Stimulated activated naive CD8-positive, alpha-beta T cell treated with anti-CD3 and anti-CD28 coated beads, Interleukin-15, Interleukin-2, amounts not matched to agents 100 ng/mL and 50 ng/mL, for 24 hours (primary cell): ENCODE measurements around the gene CLEC16A.
"Not testable (repeated sequence)": the region's sequence is repeated elsewhere in the genome, so short reads cannot be mapped to it uniquely, and the experiment has no call there.

Experiments used
- H3K27ac Mint-ChIP-seq: one replicate; pipeline ENCODE4 v1.8.0; 2021; ENCODE audit warnings: mild to moderate bottlenecking, mixed read lengths
- H3K27me3 Mint-ChIP-seq: one replicate; pipeline ENCODE4 v1.8.0; 2021; ENCODE audit warnings: mixed read lengths
- H3K36me3 Mint-ChIP-seq: one replicate; pipeline ENCODE4 v1.8.0; 2021; ENCODE audit warnings: low read depth, mixed read lengths
- H3K4me1 Mint-ChIP-seq: one replicate; pipeline ENCODE4 v1.8.0; 2021; ENCODE audit warnings: low read depth, mixed read lengths
- H3K4me3 Mint-ChIP-seq: one replicate; pipeline ENCODE4 v1.8.0; 2021; ENCODE audit warnings: mild to moderate bottlenecking, mixed read lengths
- H3K9me3 Mint-ChIP-seq: one replicate; pipeline ENCODE4 v1.8.0; 2021; ENCODE audit warnings: mixed read lengths

CLEC16A gene

DNA sequence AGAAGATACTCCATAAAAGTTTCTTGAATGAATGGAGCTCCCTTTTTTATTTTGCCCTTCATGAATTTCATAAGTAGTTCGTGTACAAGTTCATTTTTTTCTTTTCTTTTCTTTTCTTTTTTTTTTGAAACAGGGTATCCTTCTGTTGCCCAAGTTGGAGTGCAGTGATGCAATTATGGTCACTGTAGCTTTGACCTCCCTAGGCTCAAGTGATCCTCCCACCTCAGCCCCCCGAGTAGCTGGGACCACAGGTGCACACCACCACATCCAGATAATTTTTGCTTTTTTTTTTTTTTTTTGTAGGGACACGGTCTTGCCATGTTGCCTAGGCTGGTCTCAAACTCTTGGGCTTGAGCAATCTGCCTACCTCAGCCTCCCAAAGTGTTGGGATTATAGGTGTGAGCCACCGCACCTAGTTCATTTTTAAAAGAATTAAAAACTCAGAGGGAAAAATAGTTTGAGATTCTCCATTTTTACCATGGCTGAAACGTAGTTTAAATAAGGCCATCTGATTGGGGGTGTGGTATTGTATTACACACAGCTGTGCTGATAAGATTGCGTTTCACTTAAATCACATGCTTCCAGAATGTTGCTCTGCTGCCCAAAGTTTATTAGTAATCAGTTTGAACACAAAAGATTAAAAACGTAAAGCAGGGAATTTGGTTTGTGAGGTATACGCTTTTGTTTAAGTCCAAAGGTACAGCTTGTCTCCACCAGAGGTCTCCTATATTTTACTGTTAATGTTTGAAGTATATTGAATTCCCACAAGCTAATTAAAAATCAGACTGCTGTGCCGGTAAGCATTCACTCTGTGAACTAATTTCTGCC, 157.5 kb downstream of the CLEC16A start:
- Mint-ChIP-seq H3K4me3 (no peak overlapping the region), H3K27me3 (no peaks in the 10 kb centered on the region), H3K4me1 (peaks cover 90% of the 10 kb centered on the region), H3K27ac (peak overlapping the region; percentile 91), H3K9me3 (no peaks in the 10 kb centered on the region), H3K36me3 (peaks cover 25% of the 10 kb centered on the region)

DNA sequence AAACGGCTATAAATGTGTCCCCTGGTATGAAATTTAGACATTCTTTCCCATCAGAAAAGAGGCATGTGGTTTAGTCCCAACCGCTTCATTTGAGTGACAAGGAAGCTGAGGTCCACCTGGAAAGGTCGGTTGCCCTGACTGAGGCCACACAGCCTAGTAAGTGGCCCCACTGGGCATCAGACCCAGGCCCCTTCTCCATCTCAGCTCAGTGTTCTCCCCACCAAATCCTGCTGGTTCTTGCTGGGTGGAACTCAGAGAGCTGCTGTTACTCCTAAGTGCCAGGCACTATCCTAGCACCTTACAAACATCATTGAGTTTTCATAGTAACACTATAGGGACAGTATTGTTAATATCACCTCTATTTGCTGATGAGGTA, 158.1 kb downstream of the CLEC16A start:
- no peak overlapping the region for H3K4me3 Mint-ChIP-seq
- peak overlapping the region; percentile 74 for H3K27ac Mint-ChIP-seq
- peaks cover 25% of the 10 kb centered on the region for H3K36me3 Mint-ChIP-seq
- H3K27me3 Mint-ChIP-seq: no peaks in the 10 kb centered on the region
- H3K4me1 Mint-ChIP-seq: peaks cover 90% of the 10 kb centered on the region
- no peaks in the 10 kb centered on the region for H3K9me3 Mint-ChIP-seq

- not testable (repeated sequence) for H3K9me3 Mint-ChIP-seq, H3K4me3 Mint-ChIP-seq, H3K27me3 Mint-ChIP-seq
- Mint-ChIP-seq H3K27ac (peak overlapping the region; percentile 78), H3K4me1 (peaks cover 90% of the 10 kb centered on the region), H3K36me3 (peaks cover 25% of the 10 kb centered on the region)
These were observed 158.9 kb downstream of the CLEC16A start for GRCh38 chr16:11103301-11103700.

DNA sequence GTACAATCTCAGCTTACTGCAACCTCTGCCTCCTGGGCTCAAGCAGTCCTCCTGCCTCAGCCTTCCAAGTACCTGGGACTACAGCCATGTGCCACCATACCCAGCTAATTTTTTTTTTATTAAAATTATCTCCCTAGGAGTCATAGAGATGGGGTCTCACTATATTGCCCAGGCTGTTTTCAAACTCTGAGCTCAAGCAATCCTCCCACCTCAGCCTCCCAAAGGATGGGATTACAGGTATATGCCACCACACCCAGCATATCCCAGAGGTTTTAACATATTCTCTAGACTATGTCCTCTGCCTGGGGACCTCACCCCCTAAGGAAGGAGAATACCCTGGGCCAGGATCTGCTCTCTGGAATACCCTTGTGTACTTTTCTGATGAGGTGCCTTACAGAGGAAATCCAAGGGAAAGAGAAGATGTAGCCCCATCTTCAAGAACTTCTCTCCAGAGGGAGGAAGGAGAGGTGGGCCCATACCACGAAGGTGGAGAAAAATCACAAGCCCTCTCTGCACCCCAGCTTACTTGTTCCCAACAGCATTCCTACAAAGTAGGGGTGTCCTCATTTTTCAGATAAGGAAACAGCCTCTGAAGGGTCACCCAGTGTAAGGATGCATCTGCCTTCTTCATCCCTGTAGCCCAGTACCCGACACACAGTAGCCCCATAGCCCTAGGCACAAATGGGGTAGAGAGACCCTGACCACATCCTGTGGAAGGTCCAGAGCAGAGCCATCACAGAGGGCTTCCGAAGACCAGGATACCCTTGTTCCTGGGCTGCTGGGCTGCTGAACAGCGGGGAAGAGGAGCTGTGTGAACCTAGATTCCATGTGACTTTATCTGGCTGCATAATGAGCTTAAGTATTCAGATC, 160.0 kb downstream of the CLEC16A start:
- Mint-ChIP-seq H3K4me1 (peaks cover 88% of the 10 kb centered on the region), H3K4me3 (peak overlapping the region; percentile 69), H3K27me3 (no peaks in the 10 kb centered on the region), H3K27ac (peak overlapping the region; percentile 95), H3K36me3 (peaks cover 27% of the 10 kb centered on the region), H3K9me3 (no peaks in the 10 kb centered on the region)

- Mint-ChIP-seq H3K36me3 (peaks cover 33% of the 10 kb centered on the region), H3K27ac (peak overlapping the region; percentile 95), H3K9me3 (no peaks in the 10 kb centered on the region), H3K27me3 (no peaks in the 10 kb centered on the region), H3K4me3 (peak overlapping the region; percentile 69), H3K4me1 (peaks cover 88% of the 10 kb centered on the region)
These were observed 160.9 kb downstream of the CLEC16A start for GRCh38 chr16:11105038-11105903.

DNA sequence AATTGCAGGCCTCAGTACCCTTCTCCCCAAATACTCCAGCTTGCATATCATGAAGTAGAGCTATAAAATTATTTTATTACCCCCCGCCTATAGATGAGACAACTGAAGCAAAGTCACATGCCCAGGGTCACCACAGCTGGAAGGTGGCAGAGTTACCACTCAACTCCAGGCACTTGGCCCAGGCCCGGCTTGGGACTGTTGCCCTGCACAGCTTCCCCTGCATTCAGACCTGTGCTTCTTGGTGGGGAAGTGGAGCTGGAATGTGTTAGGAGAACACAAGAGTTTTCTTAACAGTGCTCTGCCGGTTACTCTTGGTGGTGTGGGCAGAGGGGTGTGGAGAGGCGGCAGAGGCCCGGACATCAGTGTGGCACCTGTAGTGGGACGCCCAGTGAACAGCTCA, 162.4 kb downstream of the CLEC16A start:
- no peaks in the 10 kb centered on the region for H3K27me3 Mint-ChIP-seq
- H3K4me3 Mint-ChIP-seq: no peak overlapping the region
- H3K36me3 Mint-ChIP-seq: peaks cover 44% of the 10 kb centered on the region
- H3K27ac Mint-ChIP-seq: no peak overlapping the region
- H3K9me3 Mint-ChIP-seq: peaks cover 6% of the 10 kb centered on the region
- H3K4me1 Mint-ChIP-seq: peaks cover 86% of the 10 kb centered on the region

DNA sequence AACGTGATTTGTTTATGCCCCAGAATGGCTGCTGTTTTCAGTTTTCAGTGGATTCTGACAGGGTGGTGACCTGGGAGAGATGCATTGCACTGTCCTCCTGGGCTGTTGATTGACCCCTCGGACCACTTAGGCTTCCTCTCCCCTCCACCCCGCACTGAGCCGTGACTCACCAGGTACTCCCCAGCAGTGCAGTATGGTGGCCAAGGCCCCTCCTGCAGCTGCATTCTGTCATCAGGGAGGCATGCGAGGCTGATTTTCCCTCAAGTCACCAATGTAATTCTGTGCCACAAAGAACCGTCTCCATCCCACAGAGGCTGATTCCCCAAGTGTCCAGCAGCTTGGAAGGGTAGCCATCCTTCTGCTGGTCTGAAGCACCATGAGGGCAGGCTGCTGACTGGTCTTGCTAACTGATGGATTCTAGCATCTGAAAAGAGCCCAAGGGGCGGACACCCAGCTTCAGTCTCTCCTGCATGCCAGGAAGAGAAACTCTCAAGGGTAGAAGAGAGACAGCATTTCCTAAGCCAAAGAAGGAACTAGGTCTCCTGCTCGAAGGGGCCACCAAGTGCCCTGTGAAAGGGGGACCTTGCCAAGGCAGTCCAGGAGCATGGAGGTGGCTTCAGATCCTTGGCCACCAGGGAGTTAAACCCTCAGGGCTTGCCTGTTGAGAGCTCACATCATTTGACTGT, 163.6 kb downstream of the CLEC16A start:
- H3K27ac Mint-ChIP-seq: no peak overlapping the region
- peaks cover 9% of the 10 kb centered on the region for H3K9me3 Mint-ChIP-seq
- H3K4me3 Mint-ChIP-seq: no peak overlapping the region
- H3K27me3 Mint-ChIP-seq: no peaks in the 10 kb centered on the region
- peaks cover 44% of the 10 kb centered on the region for H3K36me3 Mint-ChIP-seq
- peaks cover 85% of the 10 kb centered on the region for H3K4me1 Mint-ChIP-seq

DNA sequence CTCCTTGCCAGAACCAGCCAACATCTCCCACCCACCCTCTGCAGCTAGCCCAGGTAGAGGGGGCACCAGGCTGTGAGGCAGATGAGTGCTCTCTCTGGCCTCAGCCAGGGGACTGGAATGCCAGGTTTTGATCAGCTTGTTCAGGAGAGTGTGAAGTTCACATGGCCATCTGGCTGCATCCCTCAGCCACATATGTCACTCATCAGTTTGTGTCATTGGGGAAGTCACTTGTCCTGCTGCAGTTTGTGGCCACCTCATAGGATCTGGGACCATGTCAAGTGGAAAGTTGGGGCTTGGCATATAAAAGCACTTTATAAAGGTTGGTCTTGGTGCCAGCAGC, 164.1 kb downstream of the CLEC16A start:
- peaks cover 9% of the 10 kb centered on the region for H3K9me3 Mint-ChIP-seq
- peaks cover 88% of the 10 kb centered on the region for H3K4me1 Mint-ChIP-seq
- H3K27ac Mint-ChIP-seq: no peak overlapping the region
- no peak overlapping the region for H3K4me3 Mint-ChIP-seq
- no peaks in the 10 kb centered on the region for H3K27me3 Mint-ChIP-seq
- peaks cover 43% of the 10 kb centered on the region for H3K36me3 Mint-ChIP-seq

GRCh38 chr16:11109566-11109965, 165.2 kb downstream of the CLEC16A start:
- no peak overlapping the region for H3K27ac Mint-ChIP-seq
- H3K4me1 Mint-ChIP-seq: peaks cover 89% of the 10 kb centered on the region
- no peaks in the 10 kb centered on the region for H3K27me3 Mint-ChIP-seq
- H3K9me3 Mint-ChIP-seq: peaks cover 9% of the 10 kb centered on the region
- no peak overlapping the region for H3K4me3 Mint-ChIP-seq
- H3K36me3 Mint-ChIP-seq: peaks cover 37% of the 10 kb centered on the region

- Mint-ChIP-seq H3K4me3 (no peak overlapping the region), H3K36me3 (peaks cover 37% of the 10 kb centered on the region), H3K27ac (peak overlapping the region; percentile 63), H3K4me1 (peaks cover 87% of the 10 kb centered on the region), H3K9me3 (peaks cover 9% of the 10 kb centered on the region), H3K27me3 (no peaks in the 10 kb centered on the region)
These were observed 166.8 kb downstream of the CLEC16A start for GRCh38 chr16:11111150-11111549.

DNA sequence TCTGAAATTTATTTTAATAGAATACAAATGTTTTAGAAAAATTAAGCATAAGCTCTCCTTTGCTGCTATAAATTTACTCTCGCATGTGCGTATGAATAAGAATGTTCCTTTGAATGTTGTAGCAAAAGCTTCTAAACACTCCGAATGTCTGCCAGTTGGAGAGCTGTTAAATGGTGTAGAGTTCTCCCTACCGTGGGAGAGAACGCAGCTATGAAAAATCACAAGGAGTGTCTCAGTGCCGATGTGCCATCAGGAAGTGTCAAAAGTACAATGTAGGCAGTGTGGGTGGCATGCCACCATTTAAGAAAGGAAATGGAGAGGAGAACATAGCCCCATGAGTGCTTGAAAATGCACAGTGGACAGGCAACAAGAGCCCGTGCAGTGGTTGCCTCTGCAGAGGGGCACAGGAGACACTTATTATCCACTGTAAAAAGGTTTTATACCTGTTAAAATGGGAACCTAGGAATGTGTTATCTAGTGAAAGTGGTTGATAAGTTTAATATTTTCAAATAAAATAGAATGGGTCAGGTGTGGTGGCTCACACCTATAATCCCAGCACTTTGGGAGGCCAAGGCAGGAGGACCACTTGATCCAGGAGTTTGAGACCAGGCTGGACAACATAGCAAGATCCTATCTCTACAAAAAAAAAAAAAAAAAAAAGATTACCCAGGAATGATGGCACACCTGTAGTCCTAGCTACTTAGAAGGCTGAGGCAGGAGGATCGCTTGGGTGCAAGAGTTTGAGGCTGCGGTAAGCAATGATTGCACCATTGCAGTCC, 167.7 kb downstream of the CLEC16A start:
- peaks cover 40% of the 10 kb centered on the region for H3K36me3 Mint-ChIP-seq
- peaks cover 9% of the 10 kb centered on the region for H3K9me3 Mint-ChIP-seq
- H3K27me3 Mint-ChIP-seq: no peaks in the 10 kb centered on the region
- H3K4me3 Mint-ChIP-seq: peak overlapping the region; percentile 8
- H3K4me1 Mint-ChIP-seq: peaks cover 87% of the 10 kb centered on the region
- H3K27ac Mint-ChIP-seq: no peak overlapping the region

DNA sequence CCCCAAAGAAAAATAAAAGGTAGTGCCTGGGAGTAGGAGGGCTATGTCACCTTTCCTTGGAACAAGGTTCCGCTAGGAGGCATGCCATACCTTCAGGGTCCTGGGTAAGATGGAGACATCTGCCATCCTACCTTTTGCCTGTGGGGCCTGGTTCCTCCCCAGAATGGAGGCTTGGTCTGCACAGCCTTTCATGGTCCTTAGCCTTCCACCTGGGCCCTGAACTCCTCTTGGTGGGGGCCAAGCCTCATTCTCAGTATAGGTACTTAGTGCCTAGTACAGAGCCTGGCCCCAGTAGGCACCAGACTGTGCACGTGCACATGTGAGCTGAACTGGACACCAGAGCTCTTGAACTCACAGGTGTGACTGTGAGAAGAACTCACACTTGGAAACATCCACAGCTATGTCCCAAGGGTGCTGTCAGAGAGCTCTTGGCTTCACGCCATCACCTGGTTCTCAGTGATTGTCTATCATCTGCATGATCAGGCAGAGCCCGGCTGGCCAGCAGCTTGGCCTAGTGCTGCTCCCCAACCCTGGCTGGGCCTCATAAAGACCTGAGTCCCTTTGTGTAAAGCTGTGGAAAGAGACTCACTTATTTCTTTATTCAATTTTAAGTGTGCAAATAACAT, 168.5 kb downstream of the CLEC16A start:
- peaks cover 87% of the 10 kb centered on the region for H3K4me1 Mint-ChIP-seq
- peak overlapping the region; percentile 67 for H3K4me3 Mint-ChIP-seq

GRCh38 chr16:11114366-11115164, 170.2 kb downstream of the CLEC16A start:
- Mint-ChIP-seq H3K4me1 (peaks cover 92% of the 10 kb centered on the region), H3K9me3 (peaks cover 9% of the 10 kb centered on the region), H3K4me3 (peak overlapping the region; percentile 67), H3K27ac (peak overlapping the region; percentile 97), H3K27me3 (no peaks in the 10 kb centered on the region), H3K36me3 (peaks cover 54% of the 10 kb centered on the region)

More for the DNA sequence above, 168.5 kb downstream of the CLEC16A start:
- Mint-ChIP-seq H3K27me3 (no peaks in the 10 kb centered on the region), H3K27ac (peak overlapping the region; percentile 97), H3K9me3 (peaks cover 9% of the 10 kb centered on the region), H3K36me3 (peaks cover 45% of the 10 kb centered on the region)
